Lower leg skin (tissue), 4 donors: ENCODE data around the gene MAGOH. TPM values are rescaled to one million over a fixed set of nuclear protein-coding genes. Genes with fewer than 3 reads are reported as not detected.

Experiments used
- DNase-seq, 2 donors: peaks; one replicate each; pipeline ENCODE4 v3.0.0-alpha.2; 2019; ENCODE audit warnings: low spot score in 2 of 2
- H3K4me3 ChIP-seq: fragments of 200-600 bp; sonication (generic); 2 replicates; pipeline ENCODE4 v1.5.1; 2017; ENCODE audit warnings: mild to moderate bottlenecking, low read depth; ENCODE audit not compliant: poor library complexity, severe bottlenecking
- CTCF ChIP-seq, 3 donors: fragments of 450-650 bp; IDR thresholded peaks; one replicate each; pipeline ENCODE4 v1.5.1; 2016; ENCODE audit warnings: antibody characterized with exemption in 3 of 3, mild to moderate bottlenecking in 3 of 3, moderate library complexity in 2 of 3
- POLR2A ChIP-seq, 2 donors: fragments of 450-650 bp; IDR thresholded peaks; one replicate each; pipeline ENCODE4 v1.6.1; 2016 to 2017; ENCODE audit warnings: antibody characterized with exemption in 2 of 2, mild to moderate bottlenecking in 1 of 2, moderate library complexity in 1 of 2
- WGBS, 2 donors: methylation state at CpG; one replicate each; pipeline ENCODE4 v1.1.5; 2018; 5-methylcytosine and 5-hydroxymethylcytosine counted together
- intact Hi-C: fragments of 100-400 bp; cut with DNase I; formaldehyde crosslinking; loops from one replicate; pipeline ENCODE4 v1.15.0; 2023; ENCODE audit warnings: low total_unique reads
- total RNA-seq, 4 donors: library from RNA; depleted of rRNA; stranded (reverse); fragments of >200 nt; gene quantifications; one replicate each; pipeline ENCODE4 v1.1.0, GENCODE V29; 2016

MAGOH gene
- total RNA-seq, 4 donors from 2014 or later = 15.2 to 33.7 (median 21.1) TPM

- intact Hi-C loops = no loop called here
- TF ChIP-seq POLR2A (IDR thresholded peaks at IDR 0.05) (no peak), CTCF (IDR thresholded peaks at IDR 0.05) (no peak)
- no peak for DNase-seq
- WGBS, 2 donors = 93 to 98% methylated on average over 3 of the region's 3 CpGs
- no peak overlapping the region for H3K4me3 ChIP-seq
Observed at GRCh38 chr1:53262000-53262399, 23.7 kb upstream of the MAGOH start.

GRCh38 chr1:53260631-53261247 is 22.4 kb upstream of the MAGOH start:
- TF ChIP-seq CTCF (IDR thresholded peaks at IDR 0.05) (no peak), POLR2A (IDR thresholded peaks at IDR 0.05) (no peak)
- H3K4me3 ChIP-seq = no peak overlapping the region
- no peak for DNase-seq
- WGBS, 2 donors = 89 to 94% methylated on average over 4 of the region's 4 CpGs
- intact Hi-C loops = no loop called here

- no peak for DNase-seq
- no peak for TF ChIP-seq POLR2A (IDR thresholded peaks at IDR 0.05)
- TF ChIP-seq CTCF (IDR thresholded peaks at IDR 0.05) = no peak
- intact Hi-C loops = no loop called here
- WGBS, 2 donors = 91 to 96% methylated on average over 2 of the region's 2 CpGs
- H3K4me3 ChIP-seq = no peak overlapping the region
Observed at GRCh38 chr1:53259932-53260331, 21.6 kb upstream of the MAGOH start.

GRCh38 chr1:53258216-53258615 is 19.9 kb upstream of the MAGOH start:
- WGBS, 2 donors = 56 to 64% methylated on average over 1 of the region's 1 CpG

GRCh38 chr1:53257454-53258081 is 19.2 kb upstream of the MAGOH start:
- no peak for DNase-seq
- intact Hi-C loops = no loop called here
- H3K4me3 ChIP-seq = no peak overlapping the region
- no peak for TF ChIP-seq CTCF (IDR thresholded peaks at IDR 0.05)
- TF ChIP-seq POLR2A (IDR thresholded peaks at IDR 0.05) = no peak
- 94 to 95% methylated on average over 5 of the region's 5 CpGs for WGBS, 2 donors

More at GRCh38 chr1:53258216-53258615, 19.9 kb upstream of the MAGOH start:
- no peak for TF ChIP-seq CTCF (IDR thresholded peaks at IDR 0.05)
- no peak for TF ChIP-seq POLR2A (IDR thresholded peaks at IDR 0.05)
- no peak for DNase-seq
- intact Hi-C loops = no loop called here
- no peak overlapping the region for H3K4me3 ChIP-seq
